ENCODE data around the gene RNU1-2. TPM values are rescaled to one million over a fixed set of nuclear protein-coding genes. Genes with fewer than 3 reads are reported as not detected.

RNU1-2 gene
- total and polyA plus RNA-seq, 2 of the 4 experiments (the other 2 are of a cell fraction) = under 0.01 TPM; not detected in 1

- CTCF ChIA-PET = no interaction called here
- intact Hi-C loops (cut with micrococcal nuclease) = no loop called here
Measured at GRCh38 chr1:16924919-16925477, 29.2 kb downstream of the RNU1-2 start.

More at GRCh38 chr1:16924919-16925477, 29.2 kb downstream of the RNU1-2 start:
- 83% methylated on average over 12 of the region's 13 CpGs; no CpG with 5 or more reads in 1 of the 2 experiments for WGBS, 2 experiments (ENCODE audit: extremely low coverage in 2 of 2, insufficient read length in 1 of 2)
- Histone ChIP-seq H4K91ac (ENCODE audit: insufficient read depth, low read depth, low read length) (no peak overlapping the region), H3K36me3 (ENCODE audit: control insufficient read depth, insufficient read depth, low read length) (no peaks in the 10 kb centered on the region), H4K8ac (ENCODE audit: low read depth in 2 of 2, low read length in 2 of 2) (no peak overlapping the region), H3K27me3 (ENCODE audit: control insufficient read depth, insufficient read depth, low read length) (no peaks in the 10 kb centered on the region; the same call in 1 of the 2 replicates), H4K20me1 (ENCODE audit: insufficient read depth, low read length) (no peaks in the 10 kb centered on the region; the same call in 1 of the 2 replicates), H3K14ac (replicated peaks; ENCODE audit: low read depth, low read length) (no peak overlapping the region), H3K4me1 (ENCODE audit: control insufficient read depth, insufficient read depth, low read length) (peaks cover 5% of the 10 kb centered on the region; the same call in 1 of the 2 replicates), H3K79me1 (ENCODE audit: low read depth in 1 of 2, low read length in 2 of 2) (peaks cover 0 to 5% of the 10 kb centered on the region in 2 experiments; a peak in 1 of 4 replicates), H3K4me3 (ENCODE audit: insufficient read depth, low read depth, low read length) (no peak overlapping the region), H3K56ac (ENCODE audit: extremely low read depth, insufficient read depth, low read length) (no peak overlapping the region), H3K4me2 (ENCODE audit: low read depth, low read length) (no peak overlapping the region), H2BK5ac (ENCODE audit: low read depth, low read length, poor library complexity, severe bottlenecking) (no peak overlapping the region), H3K4ac (ENCODE audit: low read depth, low read length) (no peak overlapping the region), H3K9me3 (ENCODE audit: control insufficient read depth, insufficient read depth, low read length) (no peaks in the 10 kb centered on the region), H2BK15ac (ENCODE audit: low read depth, low read length) (no peak overlapping the region), H2AK9ac (replicated peaks; ENCODE audit: low read depth, low read length, poor library complexity) (peak overlapping the region; percentile 38), H2AFZ (replicated peaks; ENCODE audit: low read length, poor library complexity) (peak overlapping the region; percentile 15), H4K5ac (ENCODE audit: low read depth, low read length) (no peak overlapping the region), H3K18ac (ENCODE audit: low read depth, low read length) (no peak overlapping the region), H2BK20ac (ENCODE audit: low read depth, low read length) (no peak overlapping the region), H3K9me1 (ENCODE audit: insufficient read depth, low read length) (peaks cover 13% of the 10 kb centered on the region; the same call in 1 of the 2 replicates), H3K23ac (ENCODE audit: low read depth, low read length) (no peak overlapping the region), H3K9ac (ENCODE audit: low read depth, low read length) (no peak overlapping the region), H3K27ac (ENCODE audit: insufficient read depth, low read length) (no peak overlapping the region), H2BK120ac (ENCODE audit: low read depth, low read length) (no peak overlapping the region), H2AK5ac (ENCODE audit: low read depth, low read length) (no peak overlapping the region)
- dilution Hi-C loops (cut with HindIII; ENCODE audit: low sequenced_read_pairs, unreplicated experiment) (no loop called here), in situ Hi-C loops (cut with MboI; ENCODE audit: low sequenced_read_pairs) (no loop called here)
- TF ChIP-seq ELK1 (IDR thresholded peaks at IDR 0.05; ENCODE audit: borderline replicate concordance, low read depth, low read length) (no peak), CTCF (conservative IDR thresholded peaks at IDR 0.05; ENCODE audit: low read depth, low read length) (peak; percentile 15; the same call in 1 of the 2 replicates), MAZ (IDR thresholded peaks at IDR 0.05; ENCODE audit: borderline replicate concordance, low read depth, low read length) (no peak)
- DNase-seq = no peak
- ATAC-seq (ENCODE audit: low read depth) = 0 out of 2 replicates have a peak, but pooled peaks have one; percentile 19
- POLR2A ChIA-PET (ENCODE audit: unreplicated experiment) = no interaction called here
- no TSS peak for BruUV-seq (replicated peaks)
